ENCODE data around the gene FANCE. TPM values are rescaled to one million over a fixed set of nuclear protein-coding genes. Genes with fewer than 3 reads are reported as not detected.
A peak's percentile ranks its signal among the peaks of the same experiment; 100 is the strongest.

The FANCE gene
- polyA plus RNA-seq, 1 donor (not counting 4 experiments of a cell fraction or from before 2014, with no cell fraction given), result 6.4 TPM

DNA sequence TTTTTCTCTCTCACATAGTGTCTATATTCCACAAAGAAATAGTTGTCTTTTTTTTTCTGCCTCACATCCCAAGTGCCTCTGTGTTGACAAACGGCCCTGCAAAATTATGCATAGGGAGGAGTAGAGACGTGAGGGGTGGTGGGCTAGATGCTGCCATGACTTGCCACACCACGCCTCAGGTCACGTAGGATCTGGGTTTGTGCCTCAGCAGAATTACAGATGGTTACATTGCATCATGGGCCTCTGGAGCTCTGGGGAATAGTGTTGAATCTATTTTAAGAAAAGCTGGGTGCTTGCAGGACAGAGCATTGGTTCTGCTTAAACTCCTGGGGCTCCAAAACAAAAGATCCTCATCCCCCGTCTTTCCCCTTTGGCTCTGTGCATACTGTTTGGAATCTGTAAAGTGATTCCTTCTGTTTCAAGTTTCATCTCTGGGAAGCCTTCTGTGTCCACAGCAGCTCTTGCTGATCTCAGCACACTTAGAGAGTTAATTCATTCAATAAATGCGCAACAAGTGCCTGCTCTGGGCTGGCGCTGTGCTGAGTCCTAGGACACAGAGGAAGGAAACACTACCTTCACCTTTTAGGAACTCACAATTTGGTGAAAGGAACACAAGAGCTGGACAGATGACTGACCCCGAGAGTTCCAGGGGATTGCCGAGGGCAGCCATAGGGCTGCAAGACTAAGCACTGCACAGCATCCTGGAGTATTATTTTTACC lies 2.4 kb downstream of the FANCE start:
- TF ChIP-seq CTCF (optimal IDR thresholded peaks at IDR 0.05 in 1 of 3, IDR thresholded peaks at IDR 0.05 in 1 of 3, conservative IDR thresholded peaks at IDR 0.05 in 1 of 3; ENCODE audit: extremely low read depth in 1 of 3, insufficient read depth in 2 of 3, low read length in 3 of 3) (no peak), EZH2 (IDR thresholded peaks at IDR 0.05; ENCODE audit: low read length) (no peak)
- dilution Hi-C loops (cut with MboI; ENCODE audit: extremely low pct_ligation_motif_present, low sequenced_read_pairs), result no loop called here
- Histone ChIP-seq H3K4me2 (ENCODE audit: control insufficient read depth, extremely low read depth, insufficient read depth, low read depth, low read length) (peak overlapping the region; percentile 90), H3K9me3 (ENCODE audit: control insufficient read depth, low read depth, low read length) (no peaks in the 10 kb centered on the region), H3K9ac (ENCODE audit: control insufficient read depth, extremely low read depth, insufficient read depth, low read length) (peak overlapping the region; percentile 58), H2AFZ (ENCODE audit: control insufficient read depth, low read length) (peak overlapping the region; percentile 30), H4K20me1 (ENCODE audit: control insufficient read depth, extremely low read depth, insufficient read depth, low read length) (no peaks in the 10 kb centered on the region), H3K79me2 (ENCODE audit: control insufficient read depth, insufficient read depth, low read length) (peaks cover 1% of the 10 kb centered on the region), H3K9me1 (ENCODE audit: control insufficient read depth, extremely low read depth, insufficient read depth, low read length) (no peaks in the 10 kb centered on the region), H3K4me3 (ENCODE audit: control insufficient read depth in 2 of 3, extremely low read depth in 1 of 3, insufficient read depth in 2 of 3, low read depth in 1 of 3, low read length in 3 of 3) (peak overlapping the region in 1 of 3 experiments; percentile 34), H3K36me3 (ENCODE audit: control insufficient read depth in 2 of 2, extremely low read depth in 1 of 2, insufficient read depth in 2 of 2, low read length in 2 of 2) (peaks cover 4 to 12% of the 10 kb centered on the region in 2 experiments), H3K4me1 (ENCODE audit: control insufficient read depth, extremely low read depth, insufficient read depth, low read length) (peaks cover 30% of the 10 kb centered on the region), H3K27me3 (ENCODE audit: control insufficient read depth, extremely low read depth, insufficient read depth, low read length) (no peaks in the 10 kb centered on the region), H3K27ac (ENCODE audit: control insufficient read depth, insufficient read depth, low read length) (peak overlapping the region; percentile 81)
- no peak for DNase-seq (ENCODE audit: low read depth, low spot score)
- FAIRE-seq, result no peak

- Histone ChIP-seq H4K20me1 (ENCODE audit: control insufficient read depth, extremely low read depth, insufficient read depth, low read length) (no peaks in the 10 kb centered on the region), H3K4me2 (ENCODE audit: control insufficient read depth, extremely low read depth, insufficient read depth, low read depth, low read length) (no peak overlapping the region), H3K9ac (ENCODE audit: control insufficient read depth, extremely low read depth, insufficient read depth, low read length) (no peak overlapping the region), H3K4me1 (ENCODE audit: control insufficient read depth, extremely low read depth, insufficient read depth, low read length) (peaks cover 26% of the 10 kb centered on the region), H2AFZ (ENCODE audit: control insufficient read depth, low read length) (no peak overlapping the region), H3K27me3 (ENCODE audit: control insufficient read depth, extremely low read depth, insufficient read depth, low read length) (no peaks in the 10 kb centered on the region), H3K9me1 (ENCODE audit: control insufficient read depth, extremely low read depth, insufficient read depth, low read length) (no peaks in the 10 kb centered on the region), H3K36me3 (ENCODE audit: control insufficient read depth in 2 of 2, extremely low read depth in 1 of 2, insufficient read depth in 2 of 2, low read length in 2 of 2) (peaks cover 5 to 15% of the 10 kb centered on the region in 2 experiments), H3K4me3 (ENCODE audit: control insufficient read depth in 2 of 3, extremely low read depth in 1 of 3, insufficient read depth in 2 of 3, low read depth in 1 of 3, low read length in 3 of 3) (no peak overlapping the region), H3K9me3 (ENCODE audit: control insufficient read depth, low read depth, low read length) (no peaks in the 10 kb centered on the region), H3K27ac (ENCODE audit: control insufficient read depth, insufficient read depth, low read length) (no peak overlapping the region), H3K79me2 (ENCODE audit: control insufficient read depth, insufficient read depth, low read length) (no peaks in the 10 kb centered on the region)
- FAIRE-seq (no peak), DNase-seq (ENCODE audit: low read depth, low spot score) (no peak)
- dilution Hi-C loops (cut with MboI; ENCODE audit: extremely low pct_ligation_motif_present, low sequenced_read_pairs), result no loop called here
- TF ChIP-seq EZH2 (IDR thresholded peaks at IDR 0.05; ENCODE audit: low read length), result no peak
- no peak for TF ChIP-seq CTCF (optimal IDR thresholded peaks at IDR 0.05 in 1 of 3, IDR thresholded peaks at IDR 0.05 in 1 of 3, conservative IDR thresholded peaks at IDR 0.05 in 1 of 3; ENCODE audit: extremely low read depth in 1 of 3, insufficient read depth in 2 of 3, low read length in 3 of 3)
These were observed 5.8 kb downstream of the FANCE start for GRCh38 chr6:35457907-35458306.
